Measurements from ENCODE around the gene TSPYL1.

The TSPYL1 gene

DNA sequence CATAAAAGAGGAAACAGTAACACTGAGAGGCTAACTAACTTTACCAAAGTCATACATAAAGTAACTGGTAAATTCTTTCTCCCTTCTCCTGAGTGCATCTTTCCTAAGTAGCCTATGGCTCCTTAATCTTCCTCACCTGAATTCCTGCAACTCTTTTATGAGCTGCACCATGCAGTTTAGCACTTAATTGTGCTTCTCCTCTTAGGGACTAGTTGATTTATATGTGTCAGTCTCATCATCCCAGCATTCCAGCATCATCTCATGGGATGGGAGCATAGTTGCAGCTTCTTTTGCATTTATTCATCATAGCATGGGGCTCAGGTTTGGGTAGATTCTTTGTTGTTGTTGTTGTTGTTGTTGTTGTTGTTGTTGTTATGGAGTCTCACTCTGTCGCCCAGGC, 3.5 kb upstream of the TSPYL1 start:
- H3K27ac Mint-ChIP-seq = no peak overlapping the region
- TF ChIP-seq, protein P1, sequence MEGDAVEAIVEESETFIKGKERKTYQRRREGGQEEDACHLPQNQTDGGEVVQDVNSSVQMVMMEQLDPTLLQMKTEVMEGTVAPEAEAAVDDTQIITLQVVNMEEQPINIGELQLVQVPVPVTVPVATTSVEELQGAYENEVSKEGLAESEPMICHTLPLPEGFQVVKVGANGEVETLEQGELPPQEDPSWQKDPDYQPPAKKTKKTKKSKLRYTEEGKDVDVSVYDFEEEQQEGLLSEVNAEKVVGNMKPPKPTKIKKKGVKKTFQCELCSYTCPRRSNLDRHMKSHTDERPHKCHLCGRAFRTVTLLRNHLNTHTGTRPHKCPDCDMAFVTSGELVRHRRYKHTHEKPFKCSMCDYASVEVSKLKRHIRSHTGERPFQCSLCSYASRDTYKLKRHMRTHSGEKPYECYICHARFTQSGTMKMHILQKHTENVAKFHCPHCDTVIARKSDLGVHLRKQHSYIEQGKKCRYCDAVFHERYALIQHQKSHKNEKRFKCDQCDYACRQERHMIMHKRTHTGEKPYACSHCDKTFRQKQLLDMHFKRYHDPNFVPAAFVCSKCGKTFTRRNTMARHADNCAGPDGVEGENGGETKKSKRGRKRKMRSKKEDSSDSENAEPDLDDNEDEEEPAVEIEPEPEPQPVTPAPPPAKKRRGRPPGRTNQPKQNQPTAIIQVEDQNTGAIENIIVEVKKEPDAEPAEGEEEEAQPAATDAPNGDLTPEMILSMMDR (IDR thresholded peaks at IDR 0.05) = no peak

DNA sequence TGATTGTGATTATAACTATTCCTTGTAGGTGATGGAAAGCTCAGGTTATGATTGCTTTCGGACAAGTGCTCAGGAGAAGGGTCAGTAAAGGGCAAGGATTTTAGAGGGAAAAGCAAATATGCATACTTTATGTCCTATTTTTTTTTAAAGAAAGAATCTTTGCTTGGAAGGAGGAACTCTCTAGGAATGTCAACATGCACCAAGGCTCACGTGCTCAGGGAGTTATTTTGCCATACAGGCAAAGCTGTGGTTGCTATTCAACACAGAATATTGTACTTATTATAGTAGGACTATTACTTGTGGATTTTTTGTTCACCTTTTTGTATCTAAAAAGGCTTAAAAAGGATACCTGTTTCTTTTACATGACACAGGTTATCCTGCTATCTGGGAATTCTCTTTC, 3.0 kb upstream of the TSPYL1 start:
- no peak for DNase-seq
- Mint-ChIP-seq H3K9me3 (peaks cover 10% of the 10 kb centered on the region), H3K4me3 (no peak overlapping the region), H3K4me1 (peaks cover 41% of the 10 kb centered on the region), H3K27me3 (ENCODE audit: low read depth, poor library complexity) (no peaks in the 10 kb centered on the region), H3K36me3 (ENCODE audit: low read depth) (peaks cover 20% of the 10 kb centered on the region), H3K27ac (no peak overlapping the region)
- TF ChIP-seq, protein P1 (IDR thresholded peaks at IDR 0.05) = no peak

More for the DNA sequence above, 3.5 kb upstream of the TSPYL1 start:
- no peak for DNase-seq
- Mint-ChIP-seq H3K4me3 (no peak overlapping the region), H3K36me3 (ENCODE audit: low read depth) (peaks cover 15% of the 10 kb centered on the region), H3K9me3 (peaks cover 10% of the 10 kb centered on the region), H3K27me3 (ENCODE audit: low read depth, poor library complexity) (no peaks in the 10 kb centered on the region), H3K4me1 (peaks cover 36% of the 10 kb centered on the region)

- TF ChIP-seq, protein P1 (IDR thresholded peaks at IDR 0.05) = no peak
- H3K4me1 Mint-ChIP-seq = peaks cover 58% of the 10 kb centered on the region
Observed at GRCh38 chr6:116280933-116281316, 1.2 kb upstream of the TSPYL1 start.

DNA sequence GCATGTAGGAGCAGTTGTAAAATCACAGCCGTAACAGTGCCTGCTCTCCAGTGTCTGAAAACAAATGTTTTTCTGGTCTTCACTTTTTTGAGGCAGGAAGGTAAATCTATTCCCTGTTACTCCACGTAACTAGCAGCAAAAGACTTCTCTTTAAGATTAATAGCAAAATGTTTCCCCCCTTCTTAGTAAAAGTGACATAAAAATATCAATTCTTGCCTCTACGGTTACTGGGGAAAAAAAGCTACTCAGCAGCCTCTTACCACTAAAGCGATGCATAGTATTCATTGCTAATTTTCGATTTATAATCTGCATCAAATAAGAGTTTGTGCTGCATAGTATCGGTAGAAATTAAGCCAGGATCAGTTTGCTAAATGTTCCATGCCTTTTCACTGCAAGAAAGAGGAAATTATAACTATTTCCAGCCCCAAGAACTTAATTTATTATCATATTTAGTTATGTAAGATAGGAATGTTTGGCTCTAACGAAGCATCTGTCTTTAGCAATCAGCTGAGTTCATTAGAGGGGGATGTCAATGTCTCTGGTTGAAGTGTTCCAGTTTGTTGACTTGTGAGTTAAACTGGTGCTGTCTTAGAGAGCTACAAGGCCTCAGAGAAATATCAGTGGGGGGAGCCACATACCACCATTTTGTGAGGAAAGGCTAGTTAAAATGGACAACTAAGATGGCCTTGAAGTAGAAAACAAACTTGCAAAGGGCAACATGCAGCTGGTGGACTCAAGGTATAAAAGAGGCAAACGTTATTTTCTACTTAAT, 617 bp upstream of the TSPYL1 start:
- H3K27ac Mint-ChIP-seq = peak overlapping the region; percentile 100
- peaks cover 37% of the 10 kb centered on the region for H3K36me3 Mint-ChIP-seq (ENCODE audit: low read depth)
- H3K4me1 Mint-ChIP-seq = peaks cover 63% of the 10 kb centered on the region
- H3K27me3 Mint-ChIP-seq (ENCODE audit: low read depth, poor library complexity) = no peaks in the 10 kb centered on the region
- DNase-seq = no peak
- peak overlapping the region; percentile 95 for H3K4me3 Mint-ChIP-seq
- TF ChIP-seq, protein P1 (IDR thresholded peaks at IDR 0.05) = no peak
- H3K9me3 Mint-ChIP-seq = peaks cover 5% of the 10 kb centered on the region

More at GRCh38 chr6:116280933-116281316, 1.2 kb upstream of the TSPYL1 start:
- no peak for DNase-seq
- Mint-ChIP-seq H3K27ac (peak overlapping the region; percentile 100), H3K4me3 (peak overlapping the region; percentile 95), H3K36me3 (ENCODE audit: low read depth) (peaks cover 33% of the 10 kb centered on the region), H3K9me3 (peaks cover 10% of the 10 kb centered on the region), H3K27me3 (ENCODE audit: low read depth, poor library complexity) (no peaks in the 10 kb centered on the region)

DNA sequence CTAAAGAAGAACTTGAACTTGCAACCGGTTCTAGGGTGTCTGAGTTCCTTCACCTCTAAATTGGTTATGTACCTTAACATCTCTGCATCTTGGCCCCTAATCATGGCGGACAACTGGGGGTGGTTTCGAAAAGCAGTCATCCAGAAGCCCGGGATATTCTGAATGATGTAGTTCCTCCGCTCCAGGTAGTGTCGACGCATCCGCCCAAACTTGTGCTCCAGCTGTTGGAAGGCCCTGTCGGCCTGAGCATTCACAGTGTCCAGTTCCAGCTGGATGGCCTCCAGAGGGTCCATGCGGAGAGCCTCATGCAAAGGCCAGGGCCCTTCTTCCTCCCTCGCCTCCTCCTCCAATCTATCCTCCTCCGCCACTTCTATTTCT, 887 bp downstream of the TSPYL1 start:
- TF ChIP-seq, protein P1 (IDR thresholded peaks at IDR 0.05) = no peak
- peak; percentile 23 for DNase-seq
- peaks cover 67% of the 10 kb centered on the region for H3K4me1 Mint-ChIP-seq
- no peaks in the 10 kb centered on the region for H3K9me3 Mint-ChIP-seq
- no peaks in the 10 kb centered on the region for H3K27me3 Mint-ChIP-seq (ENCODE audit: low read depth, poor library complexity)
- H3K4me3 Mint-ChIP-seq = peak overlapping the region; percentile 95
- peak overlapping the region; percentile 100 for H3K27ac Mint-ChIP-seq
- peaks cover 43% of the 10 kb centered on the region for H3K36me3 Mint-ChIP-seq (ENCODE audit: low read depth)

GRCh38 chr6:116278481-116278829, 1.3 kb downstream of the TSPYL1 start:
- H3K27ac Mint-ChIP-seq = peak overlapping the region; percentile 100
- TF ChIP-seq, protein P1 (IDR thresholded peaks at IDR 0.05) = no peak
- peaks cover 67% of the 10 kb centered on the region for H3K4me1 Mint-ChIP-seq
- peaks cover 45% of the 10 kb centered on the region for H3K36me3 Mint-ChIP-seq (ENCODE audit: low read depth)
- H3K9me3 Mint-ChIP-seq = no peaks in the 10 kb centered on the region
- H3K4me3 Mint-ChIP-seq = peak overlapping the region; percentile 95
- no peaks in the 10 kb centered on the region for H3K27me3 Mint-ChIP-seq (ENCODE audit: low read depth, poor library complexity)
- no peak for DNase-seq

Measured in nephron progenitor cell (in vitro differentiated cells).